ENCODE measurements around the gene DGKA.
A peak's percentile ranks its signal among the peaks of the same experiment; 100 is the strongest.

DGKA gene

DNA sequence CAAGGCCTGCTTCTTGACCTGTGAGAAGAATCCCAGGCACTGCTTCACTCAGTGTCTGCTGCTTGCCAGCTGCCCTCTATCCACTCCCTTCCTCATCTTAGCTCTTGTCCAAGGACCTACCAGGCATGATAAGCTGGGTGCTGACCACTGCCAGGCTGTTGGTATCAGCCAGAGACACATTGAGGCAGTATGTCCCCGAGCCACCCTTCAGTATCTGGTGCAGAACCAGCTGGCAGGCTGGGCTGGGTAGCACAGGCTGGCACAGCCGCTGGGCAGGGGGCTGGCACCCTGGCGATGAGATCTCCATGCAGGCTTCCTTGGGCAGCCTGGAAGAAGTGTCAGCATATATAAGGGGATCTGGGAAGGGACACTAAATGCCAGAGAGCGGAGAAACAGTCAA, 24.4 kb downstream of the DGKA start:
- no peak for DNase-seq (ENCODE audit: low read depth)
- TF ChIP-seq, protein P1, sequence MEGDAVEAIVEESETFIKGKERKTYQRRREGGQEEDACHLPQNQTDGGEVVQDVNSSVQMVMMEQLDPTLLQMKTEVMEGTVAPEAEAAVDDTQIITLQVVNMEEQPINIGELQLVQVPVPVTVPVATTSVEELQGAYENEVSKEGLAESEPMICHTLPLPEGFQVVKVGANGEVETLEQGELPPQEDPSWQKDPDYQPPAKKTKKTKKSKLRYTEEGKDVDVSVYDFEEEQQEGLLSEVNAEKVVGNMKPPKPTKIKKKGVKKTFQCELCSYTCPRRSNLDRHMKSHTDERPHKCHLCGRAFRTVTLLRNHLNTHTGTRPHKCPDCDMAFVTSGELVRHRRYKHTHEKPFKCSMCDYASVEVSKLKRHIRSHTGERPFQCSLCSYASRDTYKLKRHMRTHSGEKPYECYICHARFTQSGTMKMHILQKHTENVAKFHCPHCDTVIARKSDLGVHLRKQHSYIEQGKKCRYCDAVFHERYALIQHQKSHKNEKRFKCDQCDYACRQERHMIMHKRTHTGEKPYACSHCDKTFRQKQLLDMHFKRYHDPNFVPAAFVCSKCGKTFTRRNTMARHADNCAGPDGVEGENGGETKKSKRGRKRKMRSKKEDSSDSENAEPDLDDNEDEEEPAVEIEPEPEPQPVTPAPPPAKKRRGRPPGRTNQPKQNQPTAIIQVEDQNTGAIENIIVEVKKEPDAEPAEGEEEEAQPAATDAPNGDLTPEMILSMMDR (IDR thresholded peaks at IDR 0.05; ENCODE audit: low read length, missing control alignments), result no peak
- no peak overlapping the region for H3K4me3 ChIP-seq (replicated peaks; ENCODE audit: low read depth, low read length)

DNA sequence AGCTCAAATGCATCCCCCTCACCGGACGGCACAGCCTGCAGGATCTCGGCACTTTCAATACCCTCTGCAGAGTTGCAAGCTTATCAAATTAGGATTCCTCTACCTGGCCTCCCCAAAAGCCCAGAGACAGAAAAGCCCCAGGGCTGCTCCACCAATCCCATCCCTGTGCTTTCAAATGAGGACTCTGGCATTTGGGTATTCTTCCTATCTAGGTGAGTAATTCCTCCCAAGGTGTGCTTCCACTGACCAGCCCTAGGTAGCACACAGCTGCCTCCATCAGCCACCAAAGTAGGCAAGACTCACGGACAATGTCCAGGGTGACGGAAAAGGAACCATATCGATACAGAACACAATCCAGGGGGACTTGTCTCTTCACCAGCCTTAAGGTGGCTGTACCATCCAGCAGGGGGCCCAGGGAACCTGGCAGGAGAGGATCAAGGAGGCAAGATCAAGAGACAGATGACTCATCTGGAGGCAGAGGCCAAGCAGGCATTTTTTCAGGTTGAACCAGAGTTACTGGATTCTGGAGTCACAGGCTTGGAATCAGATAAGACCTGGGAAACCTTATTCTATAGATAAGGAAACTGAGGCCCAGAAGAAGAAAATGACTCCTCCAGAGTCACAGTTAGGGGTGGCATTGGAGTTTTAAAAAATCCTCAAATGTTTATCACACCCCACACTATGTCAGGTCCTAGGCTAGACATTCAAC, 25.0 kb downstream of the DGKA start:
- DNase-seq (ENCODE audit: low read depth), result peak; percentile 51
- no peak overlapping the region for H3K4me3 ChIP-seq (replicated peaks; ENCODE audit: low read depth, low read length)
- TF ChIP-seq, protein P1 (IDR thresholded peaks at IDR 0.05; ENCODE audit: low read length, missing control alignments), result peak; percentile 35

DNA sequence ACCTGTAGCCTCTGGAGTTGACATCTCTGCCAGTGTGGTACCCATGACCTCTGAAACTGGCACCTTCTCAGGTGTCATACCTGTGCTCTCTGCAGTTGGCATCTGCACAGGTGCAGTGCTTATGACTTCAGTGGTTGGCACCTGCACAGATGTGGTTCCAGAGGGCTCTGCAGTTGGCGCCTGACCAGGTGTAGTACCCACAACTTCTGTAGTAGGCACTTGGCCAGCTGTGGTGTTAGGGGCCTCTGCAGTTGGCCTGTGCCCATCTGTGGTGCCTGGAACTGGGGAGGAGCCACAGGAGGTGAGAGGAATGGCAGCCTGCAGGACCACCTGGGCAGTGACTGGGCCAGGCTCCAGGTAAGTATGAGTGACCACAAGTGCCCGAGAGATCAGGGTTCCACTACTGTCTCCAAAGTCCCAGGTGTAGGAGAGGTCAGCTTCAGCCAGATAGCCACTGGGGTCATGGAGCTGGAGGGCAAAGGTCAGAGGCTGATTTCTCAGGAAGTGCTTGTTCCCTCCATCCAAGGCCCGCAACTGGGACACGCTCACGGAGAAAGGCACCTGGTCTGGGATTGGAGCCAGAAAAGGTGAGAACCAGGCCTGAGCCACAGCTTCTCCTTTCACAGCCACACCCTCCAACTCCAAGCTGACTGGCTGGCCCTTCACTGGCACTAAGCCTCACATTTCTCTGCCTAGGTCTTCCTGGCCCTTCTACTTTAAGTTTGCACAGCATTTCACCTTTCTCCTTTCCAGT, 26.3 kb downstream of the DGKA start:
- TF ChIP-seq, protein P1 (IDR thresholded peaks at IDR 0.05; ENCODE audit: low read length, missing control alignments), result no peak
- no peak for DNase-seq (ENCODE audit: low read depth)
- H3K4me3 ChIP-seq (replicated peaks; ENCODE audit: low read depth, low read length), result no peak overlapping the region

DNA sequence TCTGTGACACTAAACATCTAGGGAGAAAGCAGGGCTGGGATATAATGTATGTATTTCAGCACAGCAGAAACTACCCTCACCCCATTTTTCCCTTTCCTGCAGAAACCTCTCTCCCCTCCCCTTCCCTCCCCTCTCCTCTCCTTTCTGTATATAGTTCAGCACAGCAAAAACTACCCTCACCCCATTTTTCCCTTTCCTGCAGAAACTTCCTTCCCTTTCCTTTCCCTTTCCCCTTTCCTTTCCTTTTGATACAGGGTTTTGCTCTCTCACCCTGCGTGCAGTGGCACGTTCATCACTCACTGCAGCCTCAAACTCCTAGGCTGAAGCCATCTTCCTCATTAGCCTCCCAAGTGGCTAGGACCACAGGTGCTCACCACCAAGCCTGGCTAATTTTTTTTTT, 32.8 kb downstream of the DGKA start:
- DNase-seq (ENCODE audit: low read depth), result no peak
- H3K4me3 ChIP-seq (replicated peaks; ENCODE audit: low read depth, low read length), result no peak overlapping the region

DNA sequence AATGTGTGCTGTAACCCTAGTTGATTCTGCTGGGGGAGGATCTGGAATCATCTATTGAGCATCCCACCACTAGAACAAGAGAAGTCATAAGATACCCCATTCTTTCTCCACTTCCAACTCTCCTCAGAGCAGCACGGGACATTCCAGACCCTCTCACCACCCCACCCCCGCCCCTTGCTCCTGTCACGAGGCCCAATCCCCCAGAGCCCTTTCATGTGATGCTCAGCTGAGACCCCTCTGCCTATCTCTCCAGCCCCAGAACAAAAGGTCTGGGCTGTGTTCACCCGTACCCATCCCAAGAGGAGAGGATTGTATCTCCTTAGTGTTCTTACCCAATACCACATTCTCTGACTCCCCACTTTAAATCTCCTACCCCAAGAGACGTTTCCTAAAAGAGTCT, 34.3 kb downstream of the DGKA start:
- TF ChIP-seq, protein P1 (IDR thresholded peaks at IDR 0.05; ENCODE audit: low read length, missing control alignments), result no peak
- no peak overlapping the region for H3K4me3 ChIP-seq (replicated peaks; ENCODE audit: low read depth, low read length)
- no peak for DNase-seq (ENCODE audit: low read depth)

More for the DNA sequence above, 32.8 kb downstream of the DGKA start:
- TF ChIP-seq, protein P1 (IDR thresholded peaks at IDR 0.05; ENCODE audit: low read length, missing control alignments), result no peak

DNA sequence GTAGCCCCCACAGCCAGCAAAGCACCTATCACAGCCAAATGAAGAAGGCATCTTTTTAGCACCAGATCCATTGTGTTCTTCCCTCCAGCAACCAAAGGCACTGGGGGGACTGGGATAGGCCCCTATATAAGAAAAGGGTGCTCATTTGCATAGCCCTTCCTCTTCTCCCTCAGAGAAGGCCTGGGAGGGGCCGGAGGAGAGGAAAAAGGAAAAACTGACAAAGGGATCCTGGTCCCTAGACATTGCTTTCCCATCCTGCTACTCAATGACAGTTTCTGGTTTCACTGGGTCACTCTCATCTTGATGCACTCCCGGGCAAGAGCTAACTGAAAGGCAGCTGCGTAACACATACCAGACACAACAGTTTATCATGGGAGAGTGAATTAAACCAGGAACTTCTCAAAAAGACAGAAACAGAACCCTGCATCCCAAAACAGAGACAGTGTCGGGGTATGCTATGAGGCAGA, 35.0 kb downstream of the DGKA start, which contains the start of gene PMEL:
PMEL (minus strand) TSS at position 102 of the 467 bp plus-strand sequence; CDS start at position 71, 31 bp downstream.
- TF ChIP-seq, protein P1 (IDR thresholded peaks at IDR 0.05; ENCODE audit: low read length, missing control alignments), result no peak
- DNase-seq (ENCODE audit: low read depth), result no peak
- peak within 1 kb of the TSS; percentile 89 for H3K4me3 ChIP-seq (replicated peaks; ENCODE audit: low read depth, low read length)
